Esophagus muscularis mucosa (tissue), 4 donors: ENCODE measurements around the gene APOBEC3B. TPM values are rescaled to one million over a fixed set of nuclear protein-coding genes. Genes with fewer than 3 reads are reported as not detected.

Experiments used
- DNase-seq: peaks from one replicate; pipeline ENCODE4 v3.0.0-alpha.2; 2017; ENCODE audit errors: extremely low spot score
- H3K27ac ChIP-seq, 4 donors: fragments of 200-600 bp; sonication (generic); replicated peaks in 1 of 4; 1 replicate in 3 of 4; 2 replicates in 1 of 4; pipeline ENCODE4 v1.5.1; 2016 to 2019; ENCODE audit warnings: mild to moderate bottlenecking in 1 of 4
- H3K27me3 ChIP-seq, 4 donors: fragments of 200-600 bp; sonication (generic); one replicate each; pipeline versions ENCODE4 v1.5.1 to v1.6.0; 2016 to 2019
- H3K36me3 ChIP-seq, 4 donors: fragments of 200-600 bp; sonication (generic); one replicate each; pipeline ENCODE4 v1.5.1; 2016 to 2019
- H3K4me1 ChIP-seq, 4 donors: fragments of 200-600 bp; sonication (generic); one replicate each; pipeline ENCODE4 v1.5.1; 2016 to 2019
- H3K4me3 ChIP-seq, 4 donors: fragments of 200-600 bp; sonication (generic); 1 replicate in 2 of 4; 2 replicates in 2 of 4; pipeline ENCODE4 v1.5.1; 2016 to 2019; ENCODE audit warnings: mild to moderate bottlenecking in 4 of 4, moderate library complexity in 1 of 4
- H3K9me3 ChIP-seq, 4 donors: fragments of 200-600 bp; sonication (generic); 1 replicate in 3 of 4; 2 replicates in 1 of 4; pipeline ENCODE4 v1.5.1; 2016 to 2019
- EP300 ChIP-seq: sonication (generic); formaldehyde crosslinking; IDR thresholded peaks from one replicate; pipeline ENCODE4 v1.6.1; 2017; ENCODE audit warnings: antibody characterized with exemption
- POLR2A ChIP-seq: fragments of 450-650 bp; IDR thresholded peaks from one replicate; pipeline ENCODE4 v1.6.1; 2017; ENCODE audit warnings: antibody characterized with exemption, moderate library complexity, mild to moderate bottlenecking, low read depth
- POLR2AphosphoS5 ChIP-seq, 2 donors: sonication (generic); formaldehyde crosslinking; IDR thresholded peaks; one replicate each; pipeline ENCODE4 v1.6.1; 2017; ENCODE audit warnings: antibody characterized with exemption in 2 of 2
- WGBS: methylation state at CpG from one replicate; pipeline ENCODE4 v1.1.5; 2018; 5-methylcytosine and 5-hydroxymethylcytosine counted together
- intact Hi-C: fragments of 100-400 bp; cut with DNase I; formaldehyde crosslinking; loops from one replicate; pipeline ENCODE4 v1.15.1; 2023
- total RNA-seq, 4 donors: library from RNA; depleted of rRNA; stranded (reverse); fragments of >200 nt; gene quantifications; one replicate each; pipeline versions ENCODE4 v1.1.0 to v1.2.1, GENCODE V29; 2016
- TF ChIP-seq, protein P1 (sequence below), 3 experiments: fragments of 200-600 bp in 2 of 3; fragments of 450-650 bp in 1 of 3; sonication (generic) in 2 of 3; IDR thresholded peaks; one replicate each; pipeline ENCODE4 v1.5.1; 2017 to 2019; ENCODE audit warnings: antibody characterized with exemption in 3 of 3, mild to moderate bottlenecking in 2 of 3, moderate library complexity in 1 of 3

Gene APOBEC3B
- total RNA-seq, 4 donors from 2014 or later = 0.50 TPM; not detected in 3

DNA sequence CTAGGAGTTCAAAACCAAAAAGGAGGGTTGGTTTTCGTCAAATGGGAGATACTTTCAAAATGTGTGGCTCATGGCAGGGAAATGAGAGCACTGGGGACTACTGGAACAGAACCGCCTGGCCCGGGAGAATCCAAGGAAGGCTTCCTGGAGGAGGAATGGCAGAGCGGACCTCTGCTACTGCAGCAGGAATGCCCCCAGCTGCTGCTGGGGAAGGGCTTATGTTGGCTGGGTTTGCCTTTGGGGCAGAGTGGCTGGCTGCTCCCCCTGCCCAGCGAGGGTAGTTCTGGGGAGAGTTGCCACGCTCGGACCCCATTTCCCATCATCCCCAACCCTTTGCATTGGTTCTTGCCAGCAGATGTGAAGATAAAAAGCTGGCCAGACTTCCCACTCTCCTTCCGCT is 35.4 kb upstream of the APOBEC3B start:
- no peak for TF ChIP-seq EP300
- TF ChIP-seq, protein P1, sequence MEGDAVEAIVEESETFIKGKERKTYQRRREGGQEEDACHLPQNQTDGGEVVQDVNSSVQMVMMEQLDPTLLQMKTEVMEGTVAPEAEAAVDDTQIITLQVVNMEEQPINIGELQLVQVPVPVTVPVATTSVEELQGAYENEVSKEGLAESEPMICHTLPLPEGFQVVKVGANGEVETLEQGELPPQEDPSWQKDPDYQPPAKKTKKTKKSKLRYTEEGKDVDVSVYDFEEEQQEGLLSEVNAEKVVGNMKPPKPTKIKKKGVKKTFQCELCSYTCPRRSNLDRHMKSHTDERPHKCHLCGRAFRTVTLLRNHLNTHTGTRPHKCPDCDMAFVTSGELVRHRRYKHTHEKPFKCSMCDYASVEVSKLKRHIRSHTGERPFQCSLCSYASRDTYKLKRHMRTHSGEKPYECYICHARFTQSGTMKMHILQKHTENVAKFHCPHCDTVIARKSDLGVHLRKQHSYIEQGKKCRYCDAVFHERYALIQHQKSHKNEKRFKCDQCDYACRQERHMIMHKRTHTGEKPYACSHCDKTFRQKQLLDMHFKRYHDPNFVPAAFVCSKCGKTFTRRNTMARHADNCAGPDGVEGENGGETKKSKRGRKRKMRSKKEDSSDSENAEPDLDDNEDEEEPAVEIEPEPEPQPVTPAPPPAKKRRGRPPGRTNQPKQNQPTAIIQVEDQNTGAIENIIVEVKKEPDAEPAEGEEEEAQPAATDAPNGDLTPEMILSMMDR (IDR thresholded peaks at IDR 0.05) = no peak
- no peak for TF ChIP-seq POLR2AphosphoS5 (IDR thresholded peaks at IDR 0.05)
- TF ChIP-seq POLR2A = no peak
- no peaks in the 10 kb centered on the region for H3K9me3 ChIP-seq
- 77% methylated on average over 5 of the region's 8 CpGs for WGBS
- no peaks in the 10 kb centered on the region for H3K4me1 ChIP-seq
- no peak overlapping the region for H3K27ac ChIP-seq
- no peak overlapping the region for H3K4me3 ChIP-seq
- no peaks in the 10 kb centered on the region for H3K36me3 ChIP-seq
- peaks cover 0 to 46% (median 3%) of the 10 kb centered on the region in 4 donors for H3K27me3 ChIP-seq
- DNase-seq = no peak
- intact Hi-C loops = no loop called here

- Histone ChIP-seq H3K27me3 (peaks cover 0 to 46% (median 3%) of the 10 kb centered on the region in 4 donors), H3K27ac (no peak overlapping the region), H3K4me3 (no peak overlapping the region), H3K9me3 (no peaks in the 10 kb centered on the region), H3K4me1 (no peaks in the 10 kb centered on the region), H3K36me3 (no peaks in the 10 kb centered on the region)
- no peak for DNase-seq
- TF ChIP-seq EP300 = no peak
- TF ChIP-seq, protein P1 (IDR thresholded peaks at IDR 0.05) = no peak
- TF ChIP-seq POLR2A = no peak
- TF ChIP-seq POLR2AphosphoS5 (IDR thresholded peaks at IDR 0.05) = no peak
- intact Hi-C loops = no loop called here
- 80% methylated on average over 12 of the region's 14 CpGs for whole genome bisulfite sequencing
These were observed 34.6 kb upstream of the APOBEC3B start for GRCh38 chr22:38947321-38948140.

DNA sequence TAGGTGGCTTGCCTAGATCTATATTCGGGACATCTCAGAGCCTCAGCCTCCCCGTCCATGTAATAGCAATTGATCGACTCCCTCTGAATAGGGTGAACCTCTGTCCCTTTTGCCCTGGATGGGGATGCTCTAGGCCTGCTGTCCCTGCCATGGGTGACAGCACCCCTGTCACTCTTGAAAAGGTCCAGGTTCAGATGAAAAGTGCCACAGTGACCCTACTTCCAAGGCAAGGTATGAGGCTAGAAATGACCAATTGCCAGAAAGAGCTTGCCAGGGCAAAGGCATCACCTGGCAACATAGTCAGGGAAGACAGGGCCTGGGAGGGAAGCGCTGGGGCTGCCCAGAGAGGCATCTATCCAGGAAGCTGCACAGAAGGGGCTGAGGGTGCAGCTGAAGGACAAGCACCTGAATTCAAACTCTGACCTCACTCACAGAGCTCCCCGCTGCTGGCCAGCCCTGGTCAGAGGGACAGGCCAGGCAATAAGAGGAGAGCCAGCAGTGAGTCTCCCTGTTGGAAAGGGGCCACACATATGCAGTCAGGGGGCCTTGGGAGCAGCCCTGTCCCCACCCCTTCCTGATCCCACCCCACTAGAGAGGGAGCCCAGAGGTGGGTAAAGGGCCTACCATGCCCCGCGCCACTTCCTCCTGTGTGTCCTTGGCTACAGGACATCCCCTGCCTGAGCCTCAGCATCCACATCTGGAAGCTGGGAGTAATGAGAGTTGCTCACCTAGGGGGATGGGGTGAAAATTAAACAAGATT is 33.8 kb upstream of the APOBEC3B start:
- TF ChIP-seq POLR2AphosphoS5 (IDR thresholded peaks at IDR 0.05) (no peak), POLR2A (no peak), EP300 (no peak)
- TF ChIP-seq, protein P1 (IDR thresholded peaks at IDR 0.05) = no peak
- 94% methylated on average over 5 of the region's 7 CpGs for WGBS
- no peak for DNase-seq
- H3K9me3 ChIP-seq = no peaks in the 10 kb centered on the region
- no peak overlapping the region for H3K27ac ChIP-seq
- H3K4me1 ChIP-seq = no peaks in the 10 kb centered on the region
- peaks cover 0 to 42% (median 3%) of the 10 kb centered on the region in 4 donors for H3K27me3 ChIP-seq
- no peak overlapping the region for H3K4me3 ChIP-seq
- H3K36me3 ChIP-seq = no peaks in the 10 kb centered on the region
- intact Hi-C loops = no loop called here

DNA sequence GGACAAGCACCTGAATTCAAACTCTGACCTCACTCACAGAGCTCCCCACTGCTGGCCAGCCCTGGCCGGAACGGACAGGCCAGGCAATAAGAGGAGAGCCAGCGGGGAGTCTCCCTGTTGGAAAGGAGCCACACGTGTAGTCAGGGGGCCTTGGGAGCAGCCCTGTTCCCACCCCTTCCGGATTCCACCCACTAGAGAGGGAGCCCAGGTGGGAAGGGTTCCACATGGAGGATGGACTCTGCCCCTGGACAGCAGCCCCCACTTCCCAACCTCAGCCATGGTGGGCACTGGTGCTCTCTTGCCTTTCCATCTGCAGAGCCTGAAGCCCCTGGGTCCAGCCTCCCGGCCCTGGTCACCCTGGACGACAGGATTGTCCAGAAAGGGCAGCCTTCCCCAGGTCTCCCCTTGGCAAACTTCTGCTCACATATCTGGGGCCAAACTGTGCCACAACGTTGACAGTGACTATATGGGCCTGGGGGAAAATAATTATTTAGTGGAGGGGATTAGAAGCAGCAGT is 32.2 kb upstream of the APOBEC3B start:
- no peak overlapping the region for H3K27ac ChIP-seq
- no peak overlapping the region for H3K4me3 ChIP-seq
- WGBS = 72% methylated on average over 8 of the region's 8 CpGs
- intact Hi-C loops = no loop called here
- no peaks in the 10 kb centered on the region for H3K36me3 ChIP-seq
- peaks cover 0 to 26% (median 3%) of the 10 kb centered on the region in 4 donors for H3K27me3 ChIP-seq
- no peaks in the 10 kb centered on the region for H3K4me1 ChIP-seq
- DNase-seq = no peak
- no peaks in the 10 kb centered on the region for H3K9me3 ChIP-seq
- TF ChIP-seq POLR2A (no peak), POLR2AphosphoS5 (IDR thresholded peaks at IDR 0.05) (no peak), EP300 (no peak)
- TF ChIP-seq, protein P1 (IDR thresholded peaks at IDR 0.05) = no peak
